ENCODE results near the gene PTPN11. TPM values are rescaled to one million over a fixed set of nuclear protein-coding genes. Genes with fewer than 3 reads are reported as not detected.

The PTPN11 gene
- polyA plus RNA-seq, 1 experiment, result 46.1 TPM

- no peak for TF ChIP-seq CTCF (IDR thresholded peaks at IDR 0.05; ENCODE audit: insufficient read depth, low read depth, low read length)
- DNase-seq (ENCODE audit: low read depth), result no peak
- Histone ChIP-seq H3K36me3 (ENCODE audit: control insufficient read depth, insufficient read depth, low read length) (no peaks in the 10 kb centered on the region), H3K27me3 (ENCODE audit: control insufficient read depth, insufficient read depth, low read length) (no peaks in the 10 kb centered on the region), H3K4me3 (ENCODE audit: low read depth, low read length) (no peak overlapping the region)
- POLR2A ChIA-PET, result no interaction called here
- CTCF ChIA-PET, result no interaction called here
Measured at GRCh38 chr12:112535017-112535416, 116.3 kb downstream of the PTPN11 start.

GRCh38 chr12:112535637-112536366 is 117.1 kb downstream of the PTPN11 start:
- POLR2A ChIA-PET, result no interaction called here
- DNase-seq (ENCODE audit: low read depth), result no peak

GRCh38 chr12:112536367-112536730 is 117.6 kb downstream of the PTPN11 start:
- CTCF ChIA-PET, result no interaction called here
- H3K4me3 ChIP-seq (ENCODE audit: low read depth, low read length), result no peak overlapping the region
- H3K27me3 ChIP-seq (ENCODE audit: control insufficient read depth, insufficient read depth, low read length), result no peaks in the 10 kb centered on the region
- no peak for DNase-seq (ENCODE audit: low read depth)
- POLR2A ChIA-PET, result no interaction called here
- no peak for TF ChIP-seq CTCF (IDR thresholded peaks at IDR 0.05; ENCODE audit: insufficient read depth, low read depth, low read length)
- H3K36me3 ChIP-seq (ENCODE audit: control insufficient read depth, insufficient read depth, low read length), result no peaks in the 10 kb centered on the region

More at GRCh38 chr12:112535637-112536366, 117.1 kb downstream of the PTPN11 start:
- Histone ChIP-seq H3K27me3 (ENCODE audit: control insufficient read depth, insufficient read depth, low read length) (no peaks in the 10 kb centered on the region), H3K36me3 (ENCODE audit: control insufficient read depth, insufficient read depth, low read length) (no peaks in the 10 kb centered on the region), H3K4me3 (ENCODE audit: low read depth, low read length) (no peak overlapping the region)
- no peak for TF ChIP-seq CTCF (IDR thresholded peaks at IDR 0.05; ENCODE audit: insufficient read depth, low read depth, low read length)
- CTCF ChIA-PET, result no interaction called here

GRCh38 chr12:112537710-112538396 is 119.1 kb downstream of the PTPN11 start:
- TF ChIP-seq CTCF (IDR thresholded peaks at IDR 0.05; ENCODE audit: insufficient read depth, low read depth, low read length), result no peak
- peak; percentile 1 for DNase-seq (ENCODE audit: low read depth)
- CTCF ChIA-PET, result no interaction called here
- Histone ChIP-seq H3K36me3 (ENCODE audit: control insufficient read depth, insufficient read depth, low read length) (no peaks in the 10 kb centered on the region), H3K4me3 (ENCODE audit: low read depth, low read length) (no peak overlapping the region), H3K27me3 (ENCODE audit: control insufficient read depth, insufficient read depth, low read length) (no peaks in the 10 kb centered on the region)
- POLR2A ChIA-PET, result no interaction called here

- no peak for DNase-seq (ENCODE audit: low read depth)
- no peaks in the 10 kb centered on the region for H3K36me3 ChIP-seq (ENCODE audit: control insufficient read depth, insufficient read depth, low read length)
- TF ChIP-seq CTCF (IDR thresholded peaks at IDR 0.05; ENCODE audit: insufficient read depth, low read depth, low read length), result no peak
- H3K4me3 ChIP-seq (ENCODE audit: low read depth, low read length), result no peak overlapping the region
- no peaks in the 10 kb centered on the region for H3K27me3 ChIP-seq (ENCODE audit: control insufficient read depth, insufficient read depth, low read length)
- POLR2A ChIA-PET, result no interaction called here
- CTCF ChIA-PET, result no interaction called here
Measured at GRCh38 chr12:112538740-112539139, 120.0 kb downstream of the PTPN11 start.
